NCI-H2029 treated with DMSO at 0.1 percent for 48 hours (cell line): Measurements from ENCODE around the gene PHLPP1.

Source experiments
- DNase-seq: peaks from one replicate; lab custom pipeline; 2025; lab: John Stamatoyannopoulos, UW

PHLPP1 gene

GRCh38 chr18:62984656-62985315 is 269.4 kb downstream of the PHLPP1 start:
- no peak for DNase-seq

- DNase-seq: no peak
Measured at GRCh38 chr18:62986490-62986889, 271.1 kb downstream of the PHLPP1 start.

- no peak for DNase-seq
Measured at GRCh38 chr18:62987055-62987830, 271.9 kb downstream of the PHLPP1 start.

- DNase-seq: no peak
Measured at GRCh38 chr18:62987859-62988258, 272.5 kb downstream of the PHLPP1 start.

GRCh38 chr18:62988471-62988870 is 273.1 kb downstream of the PHLPP1 start:
- DNase-seq: no peak

GRCh38 chr18:62989195-62989594 is 273.9 kb downstream of the PHLPP1 start:
- no peak for DNase-seq

GRCh38 chr18:62990653-62991052 is 275.3 kb downstream of the PHLPP1 start:
- DNase-seq: no peak

- DNase-seq: no peak
Measured at GRCh38 chr18:62991389-62991788, 276.0 kb downstream of the PHLPP1 start.

- no peak for DNase-seq
Measured at GRCh38 chr18:62991959-62992358, 276.6 kb downstream of the PHLPP1 start.

- no peak for DNase-seq
Measured at GRCh38 chr18:62992877-62993365, 277.6 kb downstream of the PHLPP1 start.

- no peak for DNase-seq
Measured at GRCh38 chr18:62996566-62996965, 281.2 kb downstream of the PHLPP1 start.

GRCh38 chr18:62997076-62997475 is 281.7 kb downstream of the PHLPP1 start:
- no peak for DNase-seq

GRCh38 chr18:62998443-62998842 is 283.1 kb downstream of the PHLPP1 start:
- no peak for DNase-seq

- no peak for DNase-seq
Measured at GRCh38 chr18:62999392-62999791, 284.1 kb downstream of the PHLPP1 start.

- no peak for DNase-seq
Measured at GRCh38 chr18:62999921-63000320, 284.6 kb downstream of the PHLPP1 start.

- DNase-seq: no peak
Measured at GRCh38 chr18:63000839-63001238, 285.5 kb downstream of the PHLPP1 start.

- DNase-seq: no peak
Measured at GRCh38 chr18:63001861-63002260, 286.5 kb downstream of the PHLPP1 start.

- no peak for DNase-seq
Measured at GRCh38 chr18:63002305-63002704, 287.0 kb downstream of the PHLPP1 start.

- DNase-seq: no peak
Measured at GRCh38 chr18:63002803-63003445, 287.6 kb downstream of the PHLPP1 start.

- DNase-seq: no peak
Measured at GRCh38 chr18:63003899-63004298, 288.6 kb downstream of the PHLPP1 start.

GRCh38 chr18:63004466-63005089 is 289.2 kb downstream of the PHLPP1 start:
- no peak for DNase-seq

GRCh38 chr18:63005306-63005705 is 290.0 kb downstream of the PHLPP1 start:
- no peak for DNase-seq
